Measurements from ENCODE around the gene SLC2A3.

DNA sequence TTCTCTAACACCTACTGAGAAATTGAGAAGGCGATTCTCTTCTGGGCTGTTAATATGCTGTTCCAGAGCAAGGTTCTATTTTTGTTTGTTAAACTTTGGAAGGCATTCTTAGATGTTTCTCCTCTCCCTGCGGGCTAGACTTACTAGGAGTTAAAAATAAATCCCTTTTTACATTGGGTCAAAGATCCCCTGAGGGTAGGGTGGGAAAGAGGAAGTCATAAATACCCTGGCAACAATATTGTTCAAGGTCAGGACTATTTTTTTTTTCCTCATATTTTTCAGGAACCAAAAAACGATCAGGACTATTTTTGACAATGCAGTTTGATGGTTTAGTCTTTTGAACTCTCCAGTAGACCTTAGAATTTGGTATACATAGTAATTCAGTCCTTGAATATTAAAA lies 51.3 kb downstream of the SLC2A3 start:
- TF ChIP-seq, protein P1, sequence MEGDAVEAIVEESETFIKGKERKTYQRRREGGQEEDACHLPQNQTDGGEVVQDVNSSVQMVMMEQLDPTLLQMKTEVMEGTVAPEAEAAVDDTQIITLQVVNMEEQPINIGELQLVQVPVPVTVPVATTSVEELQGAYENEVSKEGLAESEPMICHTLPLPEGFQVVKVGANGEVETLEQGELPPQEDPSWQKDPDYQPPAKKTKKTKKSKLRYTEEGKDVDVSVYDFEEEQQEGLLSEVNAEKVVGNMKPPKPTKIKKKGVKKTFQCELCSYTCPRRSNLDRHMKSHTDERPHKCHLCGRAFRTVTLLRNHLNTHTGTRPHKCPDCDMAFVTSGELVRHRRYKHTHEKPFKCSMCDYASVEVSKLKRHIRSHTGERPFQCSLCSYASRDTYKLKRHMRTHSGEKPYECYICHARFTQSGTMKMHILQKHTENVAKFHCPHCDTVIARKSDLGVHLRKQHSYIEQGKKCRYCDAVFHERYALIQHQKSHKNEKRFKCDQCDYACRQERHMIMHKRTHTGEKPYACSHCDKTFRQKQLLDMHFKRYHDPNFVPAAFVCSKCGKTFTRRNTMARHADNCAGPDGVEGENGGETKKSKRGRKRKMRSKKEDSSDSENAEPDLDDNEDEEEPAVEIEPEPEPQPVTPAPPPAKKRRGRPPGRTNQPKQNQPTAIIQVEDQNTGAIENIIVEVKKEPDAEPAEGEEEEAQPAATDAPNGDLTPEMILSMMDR (IDR thresholded peaks at IDR 0.05): no peak
- TF ChIP-seq, protein P2, sequence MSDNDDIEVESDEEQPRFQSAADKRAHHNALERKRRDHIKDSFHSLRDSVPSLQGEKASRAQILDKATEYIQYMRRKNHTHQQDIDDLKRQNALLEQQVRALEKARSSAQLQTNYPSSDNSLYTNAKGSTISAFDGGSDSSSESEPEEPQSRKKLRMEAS (IDR thresholded peaks at IDR 0.05): no peak
- TF ChIP-seq MAZ (IDR thresholded peaks at IDR 0.05; ENCODE audit: borderline replicate concordance, low read depth, low read length) (no peak), CBX8 (IDR thresholded peaks at IDR 0.05) (no peak), POLR2A (IDR thresholded peaks at IDR 0.05; ENCODE audit: low read length) (no peak), REST (IDR thresholded peaks at IDR 0.05) (no peak), JUN (IDR thresholded peaks at IDR 0.05) (no peak), NR3C1 (IDR thresholded peaks at IDR 0.05) (no peak), RFX5 (IDR thresholded peaks at IDR 0.05) (no peak), CHD2 (IDR thresholded peaks at IDR 0.05; ENCODE audit: low read length, partially characterized antibody) (no peak), BHLHE40 (IDR thresholded peaks at IDR 0.05; ENCODE audit: low read depth, low read length) (no peak), MYC (IDR thresholded peaks at IDR 0.05; ENCODE audit: borderline replicate concordance, low read length) (no peak)
